ENCODE data around the gene SFRP5. TPM values are rescaled to one million over a fixed set of nuclear protein-coding genes. Genes with fewer than 3 reads are reported as not detected.

Gene SFRP5
- total RNA-seq, 1 experiment from 2014 or later, result 3.5 TPM

DNA sequence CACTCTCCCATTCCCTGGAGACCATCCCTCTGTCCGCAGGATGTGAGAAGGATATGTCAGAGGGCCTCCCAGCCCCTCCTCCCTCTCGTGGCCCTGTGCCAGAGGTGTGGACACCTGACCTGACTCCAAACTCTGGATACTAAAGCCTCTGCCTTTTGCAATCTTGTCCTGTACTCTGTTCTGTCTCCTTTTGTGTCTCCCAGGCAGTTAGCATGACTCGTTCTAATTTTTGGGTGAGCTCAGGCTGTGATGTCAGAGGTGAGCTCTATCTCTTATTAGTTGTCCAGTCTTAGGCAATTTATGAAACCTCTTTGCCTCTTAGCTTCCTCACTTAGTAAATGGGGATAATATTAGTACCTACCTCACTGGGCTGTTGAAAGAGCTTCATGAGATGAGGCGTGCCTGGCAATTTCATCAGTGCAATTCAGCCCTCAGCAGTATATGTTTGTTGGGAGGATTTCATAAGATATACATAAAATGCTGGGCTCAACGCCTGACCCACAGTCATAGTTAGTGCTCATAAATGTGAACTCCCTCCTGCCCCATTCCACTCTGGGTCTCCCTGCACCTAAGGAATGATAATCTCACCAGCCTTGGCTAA, 47.4 kb downstream of the SFRP5 start:
- no peaks in the 10 kb centered on the region; the same call in 1 of the 2 replicates for H3K27me3 Mint-ChIP-seq (ENCODE audit: low read depth)
- H3K27ac Mint-ChIP-seq, result no peak overlapping the region
- no peak overlapping the region for H3K4me3 Mint-ChIP-seq
- H3K4me1 Mint-ChIP-seq, result peaks cover 15% of the 10 kb centered on the region
- H3K9me3 Mint-ChIP-seq, result no peaks in the 10 kb centered on the region
- H3K36me3 Mint-ChIP-seq, result 0 out of 2 replicates have a peak, but pooled peaks cover 2% of the 10 kb centered on the region
- ChIA-PET POLR2A (interaction anchor here (1.0 to 2.8 kb wide), 2 partner anchors 9 to 11 kb away, joined by 3 to 10 read pairs; partner anchors contain the start of gene MARVELD1), CTCF (interaction anchor here (0.7 to 5.1 kb wide), 9 partner anchors 10 to 149 kb away, joined by 3 to 68 read pairs (median 10); partner anchors contain the start of genes AVPI1, MARVELD1 and ZFYVE27)
- no peak for TF ChIP-seq ZNF219 (CRISPR knock-in tag; IDR thresholded peaks at IDR 0.05; ENCODE audit: borderline replicate concordance)
- DNase-seq (ENCODE audit: low spot score), result no peak
- ATAC-seq, result no peak

DNA sequence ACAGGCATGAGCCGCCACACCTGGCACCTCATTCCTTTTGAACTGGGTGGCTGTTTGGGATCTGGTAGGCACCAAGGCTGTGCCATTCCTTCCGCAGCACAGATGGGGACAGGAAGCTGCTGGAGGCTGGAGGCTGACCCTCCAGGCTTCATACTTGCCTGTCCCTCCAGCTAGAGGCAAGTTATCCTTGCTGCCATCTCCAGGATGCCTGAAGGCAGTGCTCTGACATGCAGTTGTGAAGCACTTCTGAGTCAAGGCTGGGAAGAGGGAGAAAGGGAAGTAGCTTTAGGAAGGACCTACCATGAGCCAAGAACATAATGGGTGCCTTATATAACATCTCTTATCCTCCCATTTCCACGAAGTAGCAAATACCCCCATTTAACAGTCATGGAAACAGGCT, 48.8 kb downstream of the SFRP5 start:
- no peak overlapping the region for H3K27ac Mint-ChIP-seq

DNA sequence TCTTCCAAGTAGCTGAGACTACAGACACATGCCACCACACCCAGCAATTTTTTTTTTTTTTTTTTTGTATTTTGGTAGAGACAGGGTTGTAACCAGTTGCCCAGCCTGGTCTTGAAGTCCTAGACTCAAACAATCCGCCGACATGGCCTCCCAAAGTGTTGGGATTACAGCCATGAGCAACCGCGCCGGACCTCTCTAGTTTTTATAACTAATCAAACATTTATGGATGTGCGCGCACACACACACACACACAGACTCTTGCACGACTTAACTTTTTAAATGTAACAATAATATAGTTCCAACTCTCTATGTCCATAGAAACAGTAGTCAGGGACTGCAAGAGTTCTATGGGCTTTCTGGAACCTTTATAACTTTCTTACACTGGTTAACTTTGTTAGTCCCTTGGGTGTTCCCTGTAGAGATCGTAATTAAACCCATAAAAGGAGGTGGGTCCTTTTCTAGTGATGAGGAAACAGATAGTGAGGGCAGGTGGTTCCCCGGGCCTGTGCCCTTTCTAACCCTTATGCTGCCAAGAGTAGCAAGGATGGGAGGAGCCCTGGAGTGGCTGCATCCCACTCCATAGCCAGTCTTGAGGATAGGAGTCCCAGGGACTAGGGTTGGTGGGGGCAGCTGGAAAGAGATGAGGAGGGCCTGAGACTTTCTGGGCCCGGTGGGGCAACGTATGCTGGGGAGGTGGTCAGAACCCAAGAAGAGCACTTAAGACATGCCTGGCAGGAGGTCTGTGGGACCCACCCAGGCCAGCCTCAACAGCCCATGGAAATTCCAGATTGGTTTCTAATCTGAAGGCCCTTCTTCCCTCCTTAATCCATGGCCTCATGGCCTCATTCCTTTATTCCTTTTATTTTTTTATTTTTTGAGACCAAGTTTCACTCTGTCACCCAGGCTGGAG, 49.7 kb downstream of the SFRP5 start:
- H3K27me3 Mint-ChIP-seq (ENCODE audit: low read depth), result no peaks in the 10 kb centered on the region; the same call in 1 of the 2 replicates
- H3K27ac Mint-ChIP-seq, result no peak overlapping the region
- H3K4me3 Mint-ChIP-seq, result no peak overlapping the region
- CTCF ChIA-PET, result interaction anchor here (0.8 to 5.1 kb wide), 7 partner anchors 9 to 45 kb away, joined by 3 to 68 read pairs (median 5); partner anchors contain the start of genes AVPI1 and ZFYVE27
- peaks cover 36% of the 10 kb centered on the region for H3K4me1 Mint-ChIP-seq
- peaks cover 9% of the 10 kb centered on the region for H3K36me3 Mint-ChIP-seq
- ATAC-seq, result no peak
- POLR2A ChIA-PET, result interaction anchor here (2.8 kb wide), 1 partner anchor 9 kb away, joined by 10 read pairs; the partner anchor contains the start of gene MARVELD1
- no peak for DNase-seq (ENCODE audit: low spot score)
- no peaks in the 10 kb centered on the region for H3K9me3 Mint-ChIP-seq
- TF ChIP-seq, protein P1, sequence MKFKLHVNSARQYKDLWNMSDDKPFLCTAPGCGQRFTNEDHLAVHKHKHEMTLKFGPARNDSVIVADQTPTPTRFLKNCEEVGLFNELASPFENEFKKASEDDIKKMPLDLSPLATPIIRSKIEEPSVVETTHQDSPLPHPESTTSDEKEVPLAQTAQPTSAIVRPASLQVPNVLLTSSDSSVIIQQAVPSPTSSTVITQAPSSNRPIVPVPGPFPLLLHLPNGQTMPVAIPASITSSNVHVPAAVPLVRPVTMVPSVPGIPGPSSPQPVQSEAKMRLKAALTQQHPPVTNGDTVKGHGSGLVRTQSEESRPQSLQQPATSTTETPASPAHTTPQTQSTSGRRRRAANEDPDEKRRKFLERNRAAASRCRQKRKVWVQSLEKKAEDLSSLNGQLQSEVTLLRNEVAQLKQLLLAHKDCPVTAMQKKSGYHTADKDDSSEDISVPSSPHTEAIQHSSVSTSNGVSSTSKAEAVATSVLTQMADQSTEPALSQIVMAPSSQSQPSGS (CRISPR knock-in tag; IDR thresholded peaks at IDR 0.05; ENCODE audit: borderline replicate concordance, low read depth), result no peak
- TF ChIP-seq, protein P2, sequence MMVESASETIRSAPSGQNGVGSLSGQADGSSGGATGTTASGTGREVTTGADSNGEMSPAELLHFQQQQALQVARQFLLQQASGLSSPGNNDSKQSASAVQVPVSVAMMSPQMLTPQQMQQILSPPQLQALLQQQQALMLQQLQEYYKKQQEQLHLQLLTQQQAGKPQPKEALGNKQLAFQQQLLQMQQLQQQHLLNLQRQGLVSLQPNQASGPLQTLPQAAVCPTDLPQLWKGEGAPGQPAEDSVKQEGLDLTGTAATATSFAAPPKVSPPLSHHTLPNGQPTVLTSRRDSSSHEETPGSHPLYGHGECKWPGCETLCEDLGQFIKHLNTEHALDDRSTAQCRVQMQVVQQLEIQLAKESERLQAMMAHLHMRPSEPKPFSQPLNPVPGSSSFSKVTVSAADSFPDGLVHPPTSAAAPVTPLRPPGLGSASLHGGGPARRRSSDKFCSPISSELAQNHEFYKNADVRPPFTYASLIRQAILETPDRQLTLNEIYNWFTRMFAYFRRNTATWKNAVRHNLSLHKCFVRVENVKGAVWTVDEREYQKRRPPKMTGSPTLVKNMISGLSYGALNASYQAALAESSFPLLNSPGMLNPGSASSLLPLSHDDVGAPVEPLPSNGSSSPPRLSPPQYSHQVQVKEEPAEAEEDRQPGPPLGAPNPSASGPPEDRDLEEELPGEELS (CRISPR knock-in tag; IDR thresholded peaks at IDR 0.05), result no peak
- TF ChIP-seq ZNF671 (CRISPR knock-in tag; IDR thresholded peaks at IDR 0.05) (no peak), NFYB (CRISPR knock-in tag; conservative IDR thresholded peaks at IDR 0.05; ENCODE audit: low read depth) (no peak), ZNF317 (CRISPR knock-in tag; IDR thresholded peaks at IDR 0.05; ENCODE audit: borderline replicate concordance, low read depth) (no peak), ZNF232 (CRISPR knock-in tag; IDR thresholded peaks at IDR 0.05) (no peak), TEAD4 (CRISPR knock-in tag; IDR thresholded peaks at IDR 0.05) (no peak), CREB1 (CRISPR knock-in tag; IDR thresholded peaks at IDR 0.05) (no peak), ZNF263 (CRISPR knock-in tag; IDR thresholded peaks at IDR 0.05; ENCODE audit: low read depth) (no peak), IRF2 (CRISPR knock-in tag; IDR thresholded peaks at IDR 0.05; ENCODE audit: borderline replicate concordance, low read depth) (no peak), KAT7 (CRISPR knock-in tag; IDR thresholded peaks at IDR 0.05; ENCODE audit: borderline replicate concordance) (no peak), ZNF219 (CRISPR knock-in tag; IDR thresholded peaks at IDR 0.05; ENCODE audit: borderline replicate concordance) (no peak)

More for the DNA sequence above, 48.8 kb downstream of the SFRP5 start:
- DNase-seq (ENCODE audit: low spot score), result no peak
- ChIA-PET CTCF (interaction anchor here (0.8 to 5.1 kb wide), 10 partner anchors 8 to 69 kb away, joined by 3 to 68 read pairs (median 8); partner anchors contain the start of genes AVPI1, MARVELD1 and ZFYVE27), POLR2A (interaction anchor here (2.8 kb wide), 1 partner anchor 10 kb away, joined by 10 read pairs; the partner anchor contains the start of gene MARVELD1)
- Mint-ChIP-seq H3K27me3 (ENCODE audit: low read depth) (no peaks in the 10 kb centered on the region; the same call in 1 of the 2 replicates), H3K36me3 (peaks cover 2% of the 10 kb centered on the region), H3K9me3 (no peaks in the 10 kb centered on the region), H3K4me3 (no peak overlapping the region), H3K4me1 (peaks cover 29% of the 10 kb centered on the region)
- ATAC-seq, result no peak
- TF ChIP-seq SMAD4 (CRISPR knock-in tag; IDR thresholded peaks at IDR 0.05) (no peak), ESRRA (CRISPR knock-in tag; IDR thresholded peaks at IDR 0.05; ENCODE audit: borderline replicate concordance) (no peak), KAT7 (CRISPR knock-in tag; IDR thresholded peaks at IDR 0.05; ENCODE audit: borderline replicate concordance) (no peak), ZNF263 (CRISPR knock-in tag; IDR thresholded peaks at IDR 0.05; ENCODE audit: low read depth) (no peak), ATF1 (CRISPR knock-in tag; IDR thresholded peaks at IDR 0.05) (no peak), ZNF219 (CRISPR knock-in tag; IDR thresholded peaks at IDR 0.05; ENCODE audit: borderline replicate concordance) (no peak), HMGA2 (CRISPR knock-in tag; IDR thresholded peaks at IDR 0.05) (no peak)
- TF ChIP-seq, protein P3, sequence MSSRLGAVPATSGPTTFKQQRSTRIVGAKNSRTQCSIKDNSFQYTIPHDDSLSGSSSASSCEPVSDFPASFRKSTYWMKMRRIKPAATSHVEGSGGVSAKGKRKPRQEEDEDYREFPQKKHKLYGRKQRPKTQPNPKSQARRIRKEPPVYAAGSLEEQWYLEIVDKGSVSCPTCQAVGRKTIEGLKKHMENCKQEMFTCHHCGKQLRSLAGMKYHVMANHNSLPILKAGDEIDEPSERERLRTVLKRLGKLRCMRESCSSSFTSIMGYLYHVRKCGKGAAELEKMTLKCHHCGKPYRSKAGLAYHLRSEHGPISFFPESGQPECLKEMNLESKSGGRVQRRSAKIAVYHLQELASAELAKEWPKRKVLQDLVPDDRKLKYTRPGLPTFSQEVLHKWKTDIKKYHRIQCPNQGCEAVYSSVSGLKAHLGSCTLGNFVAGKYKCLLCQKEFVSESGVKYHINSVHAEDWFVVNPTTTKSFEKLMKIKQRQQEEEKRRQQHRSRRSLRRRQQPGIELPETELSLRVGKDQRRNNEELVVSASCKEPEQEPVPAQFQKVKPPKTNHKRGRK (CRISPR knock-in tag; IDR thresholded peaks at IDR 0.05; ENCODE audit: borderline replicate concordance), result no peak
- TF ChIP-seq, protein P4, sequence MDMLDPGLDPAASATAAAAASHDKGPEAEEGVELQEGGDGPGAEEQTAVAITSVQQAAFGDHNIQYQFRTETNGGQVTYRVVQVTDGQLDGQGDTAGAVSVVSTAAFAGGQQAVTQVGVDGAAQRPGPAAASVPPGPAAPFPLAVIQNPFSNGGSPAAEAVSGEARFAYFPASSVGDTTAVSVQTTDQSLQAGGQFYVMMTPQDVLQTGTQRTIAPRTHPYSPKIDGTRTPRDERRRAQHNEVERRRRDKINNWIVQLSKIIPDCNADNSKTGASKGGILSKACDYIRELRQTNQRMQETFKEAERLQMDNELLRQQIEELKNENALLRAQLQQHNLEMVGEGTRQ (CRISPR knock-in tag; IDR thresholded peaks at IDR 0.05), result no peak
- TF ChIP-seq, protein P5, sequence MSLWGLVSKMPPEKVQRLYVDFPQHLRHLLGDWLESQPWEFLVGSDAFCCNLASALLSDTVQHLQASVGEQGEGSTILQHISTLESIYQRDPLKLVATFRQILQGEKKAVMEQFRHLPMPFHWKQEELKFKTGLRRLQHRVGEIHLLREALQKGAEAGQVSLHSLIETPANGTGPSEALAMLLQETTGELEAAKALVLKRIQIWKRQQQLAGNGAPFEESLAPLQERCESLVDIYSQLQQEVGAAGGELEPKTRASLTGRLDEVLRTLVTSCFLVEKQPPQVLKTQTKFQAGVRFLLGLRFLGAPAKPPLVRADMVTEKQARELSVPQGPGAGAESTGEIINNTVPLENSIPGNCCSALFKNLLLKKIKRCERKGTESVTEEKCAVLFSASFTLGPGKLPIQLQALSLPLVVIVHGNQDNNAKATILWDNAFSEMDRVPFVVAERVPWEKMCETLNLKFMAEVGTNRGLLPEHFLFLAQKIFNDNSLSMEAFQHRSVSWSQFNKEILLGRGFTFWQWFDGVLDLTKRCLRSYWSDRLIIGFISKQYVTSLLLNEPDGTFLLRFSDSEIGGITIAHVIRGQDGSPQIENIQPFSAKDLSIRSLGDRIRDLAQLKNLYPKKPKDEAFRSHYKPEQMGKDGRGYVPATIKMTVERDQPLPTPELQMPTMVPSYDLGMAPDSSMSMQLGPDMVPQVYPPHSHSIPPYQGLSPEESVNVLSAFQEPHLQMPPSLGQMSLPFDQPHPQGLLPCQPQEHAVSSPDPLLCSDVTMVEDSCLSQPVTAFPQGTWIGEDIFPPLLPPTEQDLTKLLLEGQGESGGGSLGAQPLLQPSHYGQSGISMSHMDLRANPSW (CRISPR knock-in tag; conservative IDR thresholded peaks at IDR 0.05; ENCODE audit: low read depth), result no peak
